Activated T-helper 1 cell treated with Interleukin-2 at 50 U/mL for 16 hours (primary cell): Measurements from ENCODE around the gene TMEM119.

Experiments used
- DNase-seq: peaks from one replicate; pipeline ENCODE4 v3.0.0-alpha.2; 2020; ENCODE audit warnings: low read depth

Gene TMEM119

GRCh38 chr12:108597559-108598471 lies at the start of gene TMEM119:
Gene TMEM119 (minus strand): TSS chr12:108598084. CDS start chr12:108592383, 5,701 bp downstream.
- DNase-seq = no peak

GRCh38 chr12:108646600-108647579 lies 49.0 kb upstream of the TMEM119 start:
- no peak for DNase-seq

GRCh38 chr12:108645686-108646599 lies 48.1 kb upstream of the TMEM119 start:
- no peak for DNase-seq

DNA sequence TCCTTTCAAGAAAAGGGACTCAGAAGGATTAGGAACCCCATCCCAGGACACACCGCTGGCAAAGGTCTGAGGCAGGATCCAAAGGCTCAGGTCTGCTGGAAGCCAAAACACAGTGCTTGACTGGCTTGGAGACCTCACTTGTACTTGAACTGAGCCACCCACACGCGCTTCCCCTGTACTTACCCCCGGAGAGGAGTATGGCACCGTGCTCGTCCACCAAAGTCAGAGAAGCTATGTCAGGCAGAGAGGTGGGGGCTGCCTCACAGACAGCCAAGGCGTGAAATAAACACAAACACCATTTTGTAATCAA lies 46.9 kb upstream of the TMEM119 start:
- DNase-seq = no peak

- DNase-seq = no peak
Observed at GRCh38 chr12:108643941-108644810, 46.3 kb upstream of the TMEM119 start.

- DNase-seq = no peak
Observed at GRCh38 chr12:108642899-108643654, 45.2 kb upstream of the TMEM119 start.

DNA sequence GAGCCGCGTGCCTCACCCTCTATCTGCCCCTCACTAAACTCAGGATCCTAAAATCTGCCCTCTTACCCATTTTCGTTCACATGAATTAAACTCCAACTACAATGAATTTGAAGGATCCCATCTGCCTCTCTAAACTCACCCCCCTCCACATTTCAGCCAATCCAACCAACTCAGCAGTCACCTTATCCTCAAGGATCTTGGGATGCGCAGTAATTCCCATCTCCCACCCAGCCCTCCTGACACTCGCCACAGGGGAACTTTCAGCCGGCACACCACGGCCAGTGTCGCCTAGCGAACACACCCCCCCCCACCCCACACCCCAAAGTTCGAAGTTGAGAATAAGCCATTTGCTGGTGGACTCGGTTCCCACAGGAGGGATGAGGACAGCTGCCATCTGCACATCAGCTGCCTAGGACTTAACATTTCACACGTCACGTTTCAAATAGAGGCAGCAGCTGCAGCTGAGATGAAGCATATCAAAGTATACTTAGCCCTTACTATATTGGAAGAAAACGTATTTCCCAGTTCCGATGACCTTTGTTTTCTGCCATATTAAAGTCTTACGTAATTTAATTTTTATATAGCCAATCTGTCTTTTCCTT lies 44.5 kb upstream of the TMEM119 start:
- DNase-seq = no peak

DNA sequence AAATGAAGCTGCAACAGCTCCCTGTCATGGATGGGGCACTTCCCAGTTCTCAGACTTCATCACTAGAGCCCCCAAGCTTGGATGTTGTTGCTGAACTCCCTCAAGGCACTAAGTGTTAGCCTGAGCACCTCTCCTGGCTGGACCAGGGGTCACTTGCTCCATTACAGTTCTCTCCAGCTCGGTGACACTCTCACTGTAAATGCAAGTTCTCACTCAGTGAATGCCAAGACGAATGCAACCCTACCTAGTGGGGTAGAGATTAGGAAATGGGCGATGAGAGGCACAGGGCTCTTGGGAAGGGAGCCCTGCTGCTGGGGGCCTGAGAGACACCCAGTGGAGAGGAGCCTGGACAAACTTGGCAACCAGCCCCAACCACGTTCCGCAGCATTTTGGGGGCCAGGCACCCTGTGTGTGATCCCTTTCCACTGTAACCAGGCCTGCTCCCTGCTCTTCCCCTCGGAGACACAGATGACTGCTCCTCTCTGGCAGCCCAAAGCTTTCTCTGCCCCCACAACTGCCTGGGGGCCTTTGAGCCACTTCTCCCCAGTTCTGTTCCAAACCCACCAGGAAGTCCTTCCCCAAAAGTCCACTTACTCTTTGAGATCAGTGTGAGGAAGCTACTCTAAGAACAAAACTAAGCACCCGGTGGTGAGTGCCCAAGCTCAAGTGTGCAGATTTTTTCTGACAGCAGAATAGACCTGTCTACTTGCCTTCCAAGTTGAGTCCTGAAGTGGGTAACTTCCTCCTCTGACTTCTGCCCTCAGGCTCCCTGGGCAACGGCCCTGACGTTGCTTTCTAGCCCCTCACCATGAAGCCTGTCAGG lies 43.8 kb upstream of the TMEM119 start:
- no peak for DNase-seq

DNA sequence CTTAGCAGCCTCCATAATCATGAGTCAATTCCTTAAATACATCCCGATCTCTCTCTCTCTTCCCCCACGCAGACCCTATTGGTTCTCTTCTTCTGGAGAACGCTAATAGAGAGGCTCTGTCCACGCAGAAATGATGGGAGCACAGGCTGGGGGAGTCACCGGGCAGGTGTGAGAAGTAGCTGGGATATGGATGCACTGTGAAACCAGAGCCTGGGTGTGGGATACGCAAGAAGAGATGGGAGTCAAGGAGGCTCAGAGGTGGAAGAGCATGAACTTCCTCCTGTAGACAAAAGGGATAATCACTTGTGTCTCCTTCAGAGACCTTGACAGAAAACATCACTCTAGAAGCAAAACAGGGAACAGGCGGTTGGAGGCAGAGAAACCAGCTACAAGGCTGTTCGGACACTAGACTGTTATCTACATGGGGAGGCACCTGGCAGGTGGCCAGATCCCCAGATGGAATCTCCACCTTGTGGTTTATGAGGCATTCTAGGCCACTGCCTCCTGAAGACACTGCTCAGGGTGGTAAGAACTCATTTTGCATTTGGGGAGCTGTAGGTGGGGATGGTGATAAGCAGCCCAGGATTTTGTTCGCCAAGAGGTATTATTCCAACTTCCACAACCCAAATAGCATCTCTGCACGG lies 43.0 kb upstream of the TMEM119 start:
- DNase-seq = no peak

DNA sequence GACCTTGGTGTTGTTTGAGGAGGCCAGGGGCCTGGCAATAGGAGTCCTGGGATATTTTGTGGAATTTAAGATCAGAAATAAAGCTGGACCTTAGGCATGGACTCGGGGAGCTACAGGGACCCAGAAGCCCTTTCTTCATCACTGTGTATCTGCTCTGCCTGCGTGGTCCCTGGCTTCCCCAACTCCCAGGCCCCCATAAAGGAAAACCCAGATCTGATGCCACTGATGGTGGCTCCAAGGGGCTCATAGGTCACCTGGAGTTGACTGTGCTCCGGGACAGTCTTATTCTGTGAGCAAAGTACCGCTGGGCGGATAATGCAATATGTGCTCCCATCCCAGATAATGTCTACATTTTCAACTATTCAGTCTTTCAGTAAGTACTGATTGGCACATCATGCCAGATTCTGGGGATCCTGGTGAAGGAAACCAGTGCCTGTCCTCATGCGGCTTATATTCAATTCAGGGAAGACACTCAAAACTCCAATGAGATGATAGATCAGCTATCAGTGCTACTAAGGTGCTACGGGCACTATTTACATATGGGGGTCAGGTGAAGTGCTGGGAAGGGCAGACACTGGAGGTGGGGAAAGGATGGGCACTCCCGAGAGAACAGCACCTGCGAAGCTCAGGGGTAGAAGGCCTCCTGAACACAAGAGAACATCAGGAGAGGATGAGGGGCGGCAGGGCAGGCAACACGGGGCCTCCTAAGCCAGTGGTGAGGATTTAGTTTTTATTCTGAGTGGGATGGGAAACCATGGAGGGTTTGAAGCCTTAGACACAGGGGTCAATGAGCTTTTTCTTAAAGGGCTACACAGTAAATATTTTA lies 41.3 kb upstream of the TMEM119 start:
- DNase-seq = no peak

- no peak for DNase-seq
Observed at GRCh38 chr12:108638141-108638827, 40.4 kb upstream of the TMEM119 start.

- no peak for DNase-seq
Observed at GRCh38 chr12:108637222-108637971, 39.5 kb upstream of the TMEM119 start.

GRCh38 chr12:108635997-108636808 lies 38.3 kb upstream of the TMEM119 start:
- no peak for DNase-seq

- no peak for DNase-seq
Observed at GRCh38 chr12:108635201-108635996, 37.5 kb upstream of the TMEM119 start.
